Mesenchymal stem cell (in vitro differentiated cells and primary cell): ENCODE results near the gene BMAL2.

ENCODE experiments used
- DNase-seq: peaks from one replicate; pipeline ENCODE4 v3.0.0-alpha.2; 2013
- H2AFZ ChIP-seq: one replicate; pipeline ENCODE4 v1.6.1; 2013; ENCODE audit warnings: low read depth, mild to moderate bottlenecking, control low read depth, inconsistent platforms, low read length, moderate library complexity
- H2AK5ac ChIP-seq: 2 replicates; pipeline ENCODE4 v1.6.1; 2013; ENCODE audit warnings: low read length, moderate library complexity, mild to moderate bottlenecking, inconsistent platforms; ENCODE audit not compliant: severe bottlenecking
- H2BK120ac ChIP-seq: one replicate; pipeline ENCODE4 v1.6.1; 2013; ENCODE audit warnings: low read depth, mild to moderate bottlenecking, inconsistent platforms, low read length, moderate library complexity
- H2BK12ac ChIP-seq, 2 experiments: one replicate each; pipeline ENCODE4 v1.6.1; 2013; ENCODE audit warnings: inconsistent platforms in 2 of 2, low read length in 2 of 2, mild to moderate bottlenecking in 2 of 2, moderate library complexity in 2 of 2, control low read depth in 1 of 2
- H2BK15ac ChIP-seq: one replicate; pipeline ENCODE4 v1.6.1; 2013; ENCODE audit warnings: mild to moderate bottlenecking, low read depth, inconsistent platforms; ENCODE audit not compliant: poor library complexity, severe bottlenecking
- H2BK5ac ChIP-seq: 2 replicates; pipeline ENCODE4 v1.6.1; 2013; ENCODE audit warnings: low read depth, mild to moderate bottlenecking, low read length, control low read depth, inconsistent platforms; ENCODE audit not compliant: poor library complexity, severe bottlenecking
- H3K14ac ChIP-seq, 2 experiments: one replicate each; pipeline ENCODE4 v1.6.1; 2013; ENCODE audit warnings: inconsistent platforms in 2 of 2, low read length in 2 of 2, control low read depth in 1 of 2, mild to moderate bottlenecking in 1 of 2, moderate library complexity in 1 of 2
- H3K18ac ChIP-seq, 2 experiments: one replicate each; pipeline ENCODE4 v1.6.1; 2013; ENCODE audit warnings: inconsistent platforms in 2 of 2, low read length in 2 of 2, control low read depth in 1 of 2, low read depth in 1 of 2, mild to moderate bottlenecking in 1 of 2
- H3K23ac ChIP-seq, 2 experiments: one replicate each; pipeline ENCODE4 v1.6.1; 2013; ENCODE audit warnings: inconsistent platforms in 2 of 2, low read length in 2 of 2, mild to moderate bottlenecking in 2 of 2, moderate library complexity in 2 of 2, control low read depth in 1 of 2
- H3K27ac ChIP-seq: 2 replicates; pipeline ENCODE4 v1.5.1; 2013; ENCODE audit warnings: mild to moderate bottlenecking, moderate library complexity, low read length, control low read depth, inconsistent platforms; ENCODE audit not compliant: poor library complexity, severe bottlenecking
- H3K27me3 ChIP-seq, 2 experiments: 2 replicates each; pipeline versions ENCODE4 v1.6.1 to v1.7.0; 2013; ENCODE audit warnings: low read length in 2 of 2, mild to moderate bottlenecking in 2 of 2, moderate library complexity in 2 of 2, control low read depth in 1 of 2, inconsistent platforms in 1 of 2; ENCODE audit not compliant: control insufficient read depth in 1 of 2, insufficient read depth in 1 of 2
- H3K36me3 ChIP-seq, 2 experiments: 2 replicates each; pipeline versions ENCODE4 v1.6.1 to v1.7.0; 2013; ENCODE audit warnings: low read length in 2 of 2, control low read depth in 1 of 2, inconsistent platforms in 1 of 2, low read depth in 1 of 2, mild to moderate bottlenecking in 1 of 2; ENCODE audit not compliant: insufficient read depth in 2 of 2, control insufficient read depth in 1 of 2
- H3K4ac ChIP-seq, 2 experiments: one replicate each; pipeline ENCODE4 v1.6.1; 2013; ENCODE audit warnings: inconsistent platforms in 2 of 2, low read length in 2 of 2, mild to moderate bottlenecking in 2 of 2, moderate library complexity in 2 of 2, control low read depth in 1 of 2, low read depth in 1 of 2
- H3K4me1 ChIP-seq: 2 replicates; pipeline ENCODE4 v1.6.1; 2013; ENCODE audit warnings: low read depth, low read length, control low read depth; ENCODE audit not compliant: control insufficient read depth, insufficient read depth
- H3K4me2 ChIP-seq: 2 replicates; pipeline ENCODE4 v1.6.1; 2013; ENCODE audit warnings: low read length, mild to moderate bottlenecking, inconsistent platforms; ENCODE audit not compliant: poor library complexity, severe bottlenecking
- H3K4me3 ChIP-seq, 2 experiments: 2 replicates each; pipeline versions ENCODE4 v1.5.1 to v1.7.0; 2013; ENCODE audit warnings: low read length in 2 of 2, mild to moderate bottlenecking in 2 of 2, control low read depth in 1 of 2, low read depth in 1 of 2; ENCODE audit not compliant: insufficient read depth in 1 of 2
- H3K79me1 ChIP-seq: replicated peaks from 2 replicates; pipeline ENCODE4 v1.6.1; 2013; ENCODE audit warnings: mild to moderate bottlenecking, control low read depth, low read length, inconsistent platforms; ENCODE audit not compliant: poor library complexity, severe bottlenecking
- H3K9ac ChIP-seq: 2 replicates; pipeline ENCODE4 v1.7.0; 2013; ENCODE audit warnings: mild to moderate bottlenecking, low read length, moderate library complexity
- H3K9me3 ChIP-seq: 2 replicates; pipeline ENCODE4 v1.7.0; 2013; ENCODE audit warnings: mild to moderate bottlenecking, low read length; ENCODE audit not compliant: control insufficient read depth
- H4K8ac ChIP-seq: one replicate; pipeline ENCODE4 v1.6.1; 2013; ENCODE audit warnings: inconsistent platforms, mild to moderate bottlenecking, low read length, moderate library complexity
- H4K91ac ChIP-seq: one replicate; pipeline ENCODE4 v1.6.1; 2013; ENCODE audit warnings: mild to moderate bottlenecking, low read length, inconsistent platforms
- WGBS: methylation state at CpG from one replicate; pipeline ENCODE4 v1.1.7; 2013; ENCODE audit warnings: mixed read lengths; 5-methylcytosine and 5-hydroxymethylcytosine counted together

BMAL2 gene

GRCh38 chr12:27331291-27331926, 1.2 kb upstream of the BMAL2 start:
- Histone ChIP-seq H3K4me1 (peaks cover 14% of the 10 kb centered on the region), H3K4ac (no peak overlapping the region), H3K9me3 (no peaks in the 10 kb centered on the region), H3K14ac (no peak overlapping the region), H3K18ac (no peak overlapping the region), H4K8ac (peak overlapping the region; percentile 0), H2AFZ (no peak overlapping the region), H2BK15ac (no peak overlapping the region), H3K23ac (no peak overlapping the region), H3K27me3 (no peaks in the 10 kb centered on the region), H2AK5ac (no peak overlapping the region), H3K36me3 (peaks cover 2 to 12% of the 10 kb centered on the region in 2 experiments), H2BK12ac (peak overlapping the region in 1 of 2 experiments; percentile 70), H3K4me2 (no peak overlapping the region), H4K91ac (no peak overlapping the region), H2BK120ac (no peak overlapping the region), H3K4me3 (peak overlapping the region in 1 of 2 experiments; percentile 81), H3K27ac (peak overlapping the region; percentile 35), H3K9ac (peak overlapping the region; percentile 76), H2BK5ac (no peak overlapping the region), H3K79me1 (peaks cover 3% of the 10 kb centered on the region)
- 14% methylated on average over 5 of the region's 7 CpGs for WGBS
- DNase-seq: peak; percentile 96

GRCh38 chr12:27331927-27332324, 710 bp upstream of the BMAL2 start:
- Histone ChIP-seq H3K9me3 (no peaks in the 10 kb centered on the region), H3K9ac (peak overlapping the region; percentile 76), H3K4me3 (peak overlapping the region in 1 of 2 experiments; percentile 81), H2BK12ac (peak overlapping the region; percentile 59 to 70), H3K23ac (no peak overlapping the region), H3K79me1 (peaks cover 3% of the 10 kb centered on the region), H2AFZ (peak overlapping the region; percentile 82), H3K14ac (no peak overlapping the region), H3K4me2 (peak overlapping the region; percentile 96), H2BK15ac (no peak overlapping the region), H3K4ac (no peak overlapping the region), H2BK120ac (no peak overlapping the region), H4K8ac (peak overlapping the region; percentile 0), H4K91ac (no peak overlapping the region), H3K18ac (no peak overlapping the region), H3K27ac (no peak overlapping the region), H3K4me1 (peaks cover 14% of the 10 kb centered on the region), H3K36me3 (peaks cover 0 to 7% of the 10 kb centered on the region in 2 experiments), H2BK5ac (no peak overlapping the region), H3K27me3 (no peaks in the 10 kb centered on the region), H2AK5ac (no peak overlapping the region)
- DNase-seq: no peak
- WGBS: 20% methylated on average over 1 of the region's 3 CpGs

- H3K4ac ChIP-seq: peak overlapping the region in 1 of 2 experiments; percentile 67
- peak overlapping the region; percentile 71 to 87 for H3K18ac ChIP-seq
- no peak overlapping the region for H3K27ac ChIP-seq
- H2AK5ac ChIP-seq: no peak overlapping the region
- peaks cover 0 to 6% of the 10 kb centered on the region in 2 experiments for H3K36me3 ChIP-seq
- peak overlapping the region; percentile 62 for H4K91ac ChIP-seq
- peak overlapping the region; percentile 76 for H3K9ac ChIP-seq
- H2BK5ac ChIP-seq: no peak overlapping the region
- DNase-seq: no peak
- peak overlapping the region in 1 of 2 experiments; percentile 63 for H3K23ac ChIP-seq
- peak overlapping the region; percentile 96 for H3K4me2 ChIP-seq
- peak overlapping the region; percentile 81 to 84 for H3K4me3 ChIP-seq
- peak overlapping the region; percentile 82 for H2AFZ ChIP-seq
- peaks cover 3% of the 10 kb centered on the region for H3K79me1 ChIP-seq
- peak overlapping the region; percentile 79 for H2BK15ac ChIP-seq
- 12% methylated on average over 8 of the region's 10 CpGs for WGBS
- H3K27me3 ChIP-seq: no peaks in the 10 kb centered on the region
- no peaks in the 10 kb centered on the region for H3K9me3 ChIP-seq
- H4K8ac ChIP-seq: peak overlapping the region; percentile 79
- peak overlapping the region in 1 of 2 experiments; percentile 89 for H3K14ac ChIP-seq
- peak overlapping the region in 1 of 2 experiments; percentile 59 for H2BK12ac ChIP-seq
- peaks cover 14% of the 10 kb centered on the region for H3K4me1 ChIP-seq
- peak overlapping the region; percentile 42 for H2BK120ac ChIP-seq
These were observed 276 bp upstream of the BMAL2 start for GRCh38 chr12:27332407-27332713.

- no peaks in the 10 kb centered on the region for H3K9me3 ChIP-seq
- H4K8ac ChIP-seq: no peak overlapping the region
- peak overlapping the region in 1 of 2 experiments; percentile 74 for H3K14ac ChIP-seq
- H2BK15ac ChIP-seq: no peak overlapping the region
- H2BK12ac ChIP-seq: no peak overlapping the region
- no peak overlapping the region for H4K91ac ChIP-seq
- H3K9ac ChIP-seq: peak overlapping the region; percentile 76
- no peak overlapping the region for H3K27ac ChIP-seq
- H3K4ac ChIP-seq: peak overlapping the region in 1 of 2 experiments; percentile 15
- no peak overlapping the region for H2BK120ac ChIP-seq
- H3K4me3 ChIP-seq: peak overlapping the region; percentile 81 to 84
- peak overlapping the region; percentile 96 for H3K4me2 ChIP-seq
- peak overlapping the region; percentile 79 for H2AFZ ChIP-seq
- 1% methylated on average over 40 of the region's 40 CpGs for WGBS
- no peaks in the 10 kb centered on the region for H3K27me3 ChIP-seq
- H2AK5ac ChIP-seq: no peak overlapping the region
- peaks cover 14% of the 10 kb centered on the region for H3K4me1 ChIP-seq
- no peaks in the 10 kb centered on the region for H3K36me3 ChIP-seq
- H3K18ac ChIP-seq: no peak overlapping the region
- no peak overlapping the region for H2BK5ac ChIP-seq
- H3K23ac ChIP-seq: peak overlapping the region in 1 of 2 experiments; percentile 51
- peak; percentile 47 for DNase-seq
- H3K79me1 ChIP-seq: peaks cover 3% of the 10 kb centered on the region
These were observed 870 bp downstream of the BMAL2 start for GRCh38 chr12:27333403-27334009.
